WTC11 (cell line): ENCODE results near the gene PTPN6. TPM values are rescaled to one million over a fixed set of nuclear protein-coding genes. Genes with fewer than 3 reads are reported as not detected.

ENCODE experiments used
- ATF1 ChIP-seq: sonication (generic); formaldehyde crosslinking; IDR thresholded peaks from 2 replicates; pipeline ENCODE4 v1.8.1; 2023; ENCODE audit warnings: mild to moderate bottlenecking, moderate library complexity, missing genetic modification reagents
- ATF2 ChIP-seq: sonication (generic); formaldehyde crosslinking; IDR thresholded peaks from 2 replicates; pipeline ENCODE4 v1.8.1; 2022; ENCODE audit warnings: low read depth, missing genetic modification reagents, borderline replicate concordance
- ATF6 ChIP-seq: sonication (generic); formaldehyde crosslinking; IDR thresholded peaks from 2 replicates; pipeline ENCODE4 v1.8.1; 2023; ENCODE audit warnings: mild to moderate bottlenecking, missing genetic modification reagents
- CREB1 ChIP-seq: sonication (generic); formaldehyde crosslinking; IDR thresholded peaks from 2 replicates; pipeline ENCODE4 v1.8.0; 2023; ENCODE audit warnings: mild to moderate bottlenecking, missing genetic modification reagents
- ELF4 ChIP-seq: sonication (generic); formaldehyde crosslinking; IDR thresholded peaks from 2 replicates; pipeline ENCODE4 v1.8.1; 2022; ENCODE audit warnings: low read depth, mild to moderate bottlenecking, moderate library complexity, missing genetic modification reagents
- EMX1 ChIP-seq: fragments of 250-450 bp; sonication (Bioruptor Pico); IDR thresholded peaks from 2 replicates; pipeline ENCODE4 v1.8.0; 2021; ENCODE audit warnings: mild to moderate bottlenecking
- ESRRA ChIP-seq: sonication (generic); formaldehyde crosslinking; IDR thresholded peaks from 2 replicates; pipeline ENCODE4 v1.8.1; 2022; ENCODE audit warnings: mild to moderate bottlenecking, missing genetic modification reagents, borderline replicate concordance
- FOXJ3 ChIP-seq: sonication (generic); formaldehyde crosslinking; IDR thresholded peaks from 2 replicates; pipeline ENCODE4 v1.9.0; 2021; ENCODE audit warnings: missing genetic modification reagents, mild to moderate bottlenecking, borderline replicate concordance
- FOXP4 ChIP-seq: sonication (generic); formaldehyde crosslinking; IDR thresholded peaks from 2 replicates; pipeline ENCODE4 v1.8.0; 2022; ENCODE audit warnings: mild to moderate bottlenecking, missing genetic modification reagents
- IRF1 ChIP-seq: sonication (generic); formaldehyde crosslinking; IDR thresholded peaks from 2 replicates; pipeline ENCODE4 v1.8.0; 2023; ENCODE audit warnings: missing genetic modification reagents
- NFATC4 ChIP-seq: fragments of 250-450 bp; sonication (Bioruptor Pico); IDR thresholded peaks from 2 replicates; pipeline ENCODE4 v1.9.0; 2021; ENCODE audit warnings: mild to moderate bottlenecking
- NFYB ChIP-seq: sonication (generic); formaldehyde crosslinking; conservative IDR thresholded peaks from 2 replicates; pipeline ENCODE4 v1.8.0; 2022; ENCODE audit warnings: low read depth, missing genetic modification reagents
- NR2C2 ChIP-seq: sonication (generic); formaldehyde crosslinking; IDR thresholded peaks from 2 replicates; pipeline ENCODE4 v1.8.0; 2022; ENCODE audit warnings: mild to moderate bottlenecking, missing genetic modification reagents
- NR3C1 ChIP-seq: sonication (generic); formaldehyde crosslinking; conservative IDR thresholded peaks from 2 replicates; pipeline ENCODE4 v1.8.1; 2023; ENCODE audit warnings: low read depth, mild to moderate bottlenecking, missing genetic modification reagents
- PRDM15 ChIP-seq: sonication (generic); formaldehyde crosslinking; IDR thresholded peaks from 2 replicates; pipeline ENCODE4 v1.8.0; 2022; ENCODE audit warnings: missing genetic modification reagents
- RELA ChIP-seq: sonication (generic); formaldehyde crosslinking; IDR thresholded peaks from 2 replicates; pipeline ENCODE4 v1.8.1; 2022; ENCODE audit warnings: missing genetic modification reagents, mild to moderate bottlenecking, borderline replicate concordance
- SMAD3 ChIP-seq: sonication (generic); formaldehyde crosslinking; IDR thresholded peaks from 2 replicates; pipeline ENCODE4 v1.8.0; 2022; ENCODE audit warnings: missing genetic modification reagents, mild to moderate bottlenecking, borderline replicate concordance
- SOX15 ChIP-seq: fragments of 250-450 bp; sonication (Bioruptor Pico); IDR thresholded peaks from 2 replicates; pipeline ENCODE4 v1.9.0; 2021; ENCODE audit warnings: mild to moderate bottlenecking
- SP1 ChIP-seq: sonication (generic); formaldehyde crosslinking; conservative IDR thresholded peaks from 2 replicates; pipeline ENCODE4 v1.8.1; 2022; ENCODE audit warnings: missing genetic modification reagents
- TCF7 ChIP-seq: sonication (generic); formaldehyde crosslinking; IDR thresholded peaks from 2 replicates; pipeline ENCODE4 v1.8.0; 2022; ENCODE audit warnings: mild to moderate bottlenecking, low read depth, missing genetic modification reagents, moderate library complexity
- TEAD4 ChIP-seq: sonication (generic); formaldehyde crosslinking; IDR thresholded peaks from 2 replicates; pipeline ENCODE4 v1.8.0; 2022; ENCODE audit warnings: mild to moderate bottlenecking, missing genetic modification reagents
- ZBTB21 ChIP-seq: sonication (generic); formaldehyde crosslinking; IDR thresholded peaks from 2 replicates; pipeline ENCODE4 v1.8.1; 2023; ENCODE audit warnings: mild to moderate bottlenecking, missing genetic modification reagents, borderline replicate concordance
- ZMAT4 ChIP-seq: fragments of 250-450 bp; sonication (Bioruptor Pico); IDR thresholded peaks from 2 replicates; pipeline ENCODE4 v1.9.0; 2021; ENCODE audit warnings: mild to moderate bottlenecking
- ZNF138 ChIP-seq: sonication (generic); formaldehyde crosslinking; conservative IDR thresholded peaks from 2 replicates; pipeline ENCODE4 v1.8.1; 2022; ENCODE audit warnings: mild to moderate bottlenecking, moderate library complexity, missing genetic modification reagents
- ZNF232 ChIP-seq: sonication (generic); formaldehyde crosslinking; IDR thresholded peaks from 2 replicates; pipeline ENCODE4 v1.8.0; 2022; ENCODE audit warnings: mild to moderate bottlenecking, missing genetic modification reagents
- ZNF263 ChIP-seq: sonication (generic); formaldehyde crosslinking; IDR thresholded peaks from 2 replicates; pipeline ENCODE4 v1.8.1; 2022; ENCODE audit warnings: low read depth, mild to moderate bottlenecking, moderate library complexity, missing genetic modification reagents
- ZNF317 ChIP-seq: sonication (generic); formaldehyde crosslinking; IDR thresholded peaks from 2 replicates; pipeline ENCODE4 v1.8.1; 2023; ENCODE audit warnings: low read depth, mild to moderate bottlenecking, moderate library complexity, missing genetic modification reagents, borderline replicate concordance
- ZNF416 ChIP-seq: fragments of 250-450 bp; sonication (Bioruptor Pico); IDR thresholded peaks from 2 replicates; pipeline ENCODE4 v1.9.0; 2021; ENCODE audit warnings: mild to moderate bottlenecking, inconsistent platforms
- total RNA-seq: library from RNA; stranded (reverse); gene quantifications from 3 replicates; pipeline ENCODE4 v1.2.3, GENCODE V29; 2021

PTPN6 gene
- total RNA-seq, 1 experiment from 2014 or later, result 27.1 TPM

GRCh38 chr12:6937481-6938352, 13.4 kb upstream of the PTPN6 start (continued):
- TF ChIP-seq ATF6 (no peak), ELF4 (CRISPR knock-in tag) (0 out of 2 replicates have a peak, but pooled peaks have one; percentile 83), ZNF232 (peak; percentile 79), NFYB (CRISPR knock-in tag) (peak; percentile 51), ZBTB21 (CRISPR knock-in tag) (peak; percentile 93; the same call in 1 of the 2 replicates), ATF2 (CRISPR knock-in tag) (no peak), TEAD4 (peak; percentile 32; the same call in 1 of the 2 replicates), NFATC4 (CRISPR knock-in tag) (peak; percentile 84; the same call in 1 of the 2 replicates), ESRRA (CRISPR knock-in tag) (peak; percentile 75), ZNF263 (CRISPR knock-in tag) (no peak), TCF7 (CRISPR knock-in tag) (peak; percentile 88), ZNF138 (CRISPR knock-in tag) (peak; percentile 85; the same call in 1 of the 2 replicates), ZNF416 (CRISPR knock-in tag) (peak; percentile 93), EMX1 (CRISPR knock-in tag) (peak; percentile 66; the same call in 1 of the 2 replicates), NR3C1 (CRISPR knock-in tag) (peak; percentile 83; the same call in 1 of the 2 replicates), ZNF317 (CRISPR knock-in tag) (peak; percentile 61; the same call in 1 of the 2 replicates), PRDM15 (CRISPR knock-in tag) (no peak), SMAD3 (CRISPR knock-in tag) (peak; percentile 65), RELA (CRISPR knock-in tag) (peak; percentile 77; the same call in 1 of the 2 replicates), SOX15 (CRISPR knock-in tag) (no peak), ZMAT4 (CRISPR knock-in tag) (peak; percentile 66; the same call in 1 of the 2 replicates), IRF1 (CRISPR knock-in tag) (peak; percentile 70; the same call in 1 of the 2 replicates), CREB1 (peak; percentile 90), SP1 (CRISPR knock-in tag) (peak; percentile 93), FOXJ3 (CRISPR knock-in tag) (no peak; the same call in 1 of the 2 replicates), ATF1 (peak; percentile 86; the same call in 1 of the 2 replicates), FOXP4 (CRISPR knock-in tag) (peak; percentile 90), NR2C2 (CRISPR knock-in tag) (no peak)
